Right ventricle myocardium inferior (tissue), 1 donor: Measurements from ENCODE around the gene SEC14L1. TPM values are rescaled to one million over a fixed set of nuclear protein-coding genes. Genes with fewer than 3 reads are reported as not detected.
"Not testable (repeated sequence)": the region's sequence is repeated elsewhere in the genome, so short reads cannot be mapped to it uniquely, and the experiment has no call there.

Experiments used
- ATAC-seq: fragments of 200-7000 bp; cut with Tn5 transposase; one replicate; pipeline ENCODE4 v1.9.1; 2020; ENCODE audit warnings: mild to moderate bottlenecking, moderate library complexity
- DNase-seq: peaks from one replicate; pipeline ENCODE4 v3.0.0; 2021; ENCODE audit errors: missing footprints
- intact Hi-C: fragments of 100-400 bp; cut with DNase I; formaldehyde crosslinking; loops from one replicate; pipeline ENCODE4 v1.11.0; 2022
- total RNA-seq: library from RNA; stranded (reverse); fragmentation: NEBNext Ultra II Directional; extraction: Animal tissue kit (Norgen Biotek cat#: 25700); gene quantifications from one replicate; pipeline ENCODE4 v1.2.1, GENCODE V29; 2021
- donor health status: DM: no; HTN: yes; CAD: no; lungs with severe emphysema.

The SEC14L1 gene
- total RNA-seq, 1 donor from 2014 or later = 65.5 TPM

- no peak for ATAC-seq
- intact Hi-C loops = no loop called here
- no peak for DNase-seq
These were observed 10.4 kb downstream of the SEC14L1 start for GRCh38 chr17:77151186-77151585.

GRCh38 chr17:77152056-77152455, 11.3 kb downstream of the SEC14L1 start:
- DNase-seq, ATAC-seq, intact Hi-C loops: not testable (repeated sequence)

GRCh38 chr17:77153472-77153871, 12.7 kb downstream of the SEC14L1 start:
- intact Hi-C loops = no loop called here
- DNase-seq (no peak), ATAC-seq (no peak)

- ATAC-seq (no peak), DNase-seq (no peak)
- intact Hi-C loops = no loop called here
These were observed 13.3 kb downstream of the SEC14L1 start for GRCh38 chr17:77153999-77154586.

- DNase-seq (no peak), ATAC-seq (no peak)
- intact Hi-C loops = no loop called here
These were observed 14.4 kb downstream of the SEC14L1 start for GRCh38 chr17:77155125-77155524.

GRCh38 chr17:77157766-77158165, 17.0 kb downstream of the SEC14L1 start:
- DNase-seq, intact Hi-C loops, ATAC-seq: not testable (repeated sequence)

- no peak for DNase-seq
These were observed 19.5 kb downstream of the SEC14L1 start for GRCh38 chr17:77160091-77160874.

GRCh38 chr17:77160875-77161530, 20.2 kb downstream of the SEC14L1 start:
- no peak for DNase-seq
- no peak for ATAC-seq
- intact Hi-C loops = no loop called here

More at GRCh38 chr17:77160091-77160874, 19.5 kb downstream of the SEC14L1 start:
- no peak for ATAC-seq
- intact Hi-C loops = no loop called here

- no peak for DNase-seq
- intact Hi-C loops = loop anchor here (2.0 kb wide), 1 partner anchor 63 kb away; no protein-coding TSS in a partner anchor
These were observed 21.2 kb downstream of the SEC14L1 start for GRCh38 chr17:77161953-77162352.

GRCh38 chr17:77163001-77163400, 22.2 kb downstream of the SEC14L1 start:
- DNase-seq (no peak), ATAC-seq (peak; percentile 41)
- intact Hi-C loops = loop anchor here (2.0 kb wide), 1 partner anchor 64 kb away; no protein-coding TSS in a partner anchor

More at GRCh38 chr17:77161953-77162352, 21.2 kb downstream of the SEC14L1 start:
- ATAC-seq = no peak

GRCh38 chr17:77163511-77164280, 22.9 kb downstream of the SEC14L1 start:
- ATAC-seq (no peak), DNase-seq (no peak)
- intact Hi-C loops = loop anchor here (2.0 kb wide), 1 partner anchor 65 kb away; no protein-coding TSS in a partner anchor

GRCh38 chr17:77164483-77165091, 23.8 kb downstream of the SEC14L1 start:
- intact Hi-C loops = no loop called here
- DNase-seq (no peak), ATAC-seq (peak; percentile 74)

- DNase-seq (no peak), ATAC-seq (no peak)
- intact Hi-C loops = no loop called here
These were observed 24.8 kb downstream of the SEC14L1 start for GRCh38 chr17:77165577-77165976.

GRCh38 chr17:77167472-77168306, 26.9 kb downstream of the SEC14L1 start:
- intact Hi-C loops = no loop called here

GRCh38 chr17:77173104-77173503, 32.3 kb downstream of the SEC14L1 start:
- ATAC-seq = no peak
- no peak for DNase-seq
- intact Hi-C loops = no loop called here

More at GRCh38 chr17:77167472-77168306, 26.9 kb downstream of the SEC14L1 start:
- no peak for DNase-seq
- no peak for ATAC-seq

- ATAC-seq (no peak), DNase-seq (no peak)
- intact Hi-C loops = no loop called here
These were observed 34.3 kb downstream of the SEC14L1 start for GRCh38 chr17:77174928-77175661.
